Measurements from ENCODE around the gene ASZ1.

Gene ASZ1

DNA sequence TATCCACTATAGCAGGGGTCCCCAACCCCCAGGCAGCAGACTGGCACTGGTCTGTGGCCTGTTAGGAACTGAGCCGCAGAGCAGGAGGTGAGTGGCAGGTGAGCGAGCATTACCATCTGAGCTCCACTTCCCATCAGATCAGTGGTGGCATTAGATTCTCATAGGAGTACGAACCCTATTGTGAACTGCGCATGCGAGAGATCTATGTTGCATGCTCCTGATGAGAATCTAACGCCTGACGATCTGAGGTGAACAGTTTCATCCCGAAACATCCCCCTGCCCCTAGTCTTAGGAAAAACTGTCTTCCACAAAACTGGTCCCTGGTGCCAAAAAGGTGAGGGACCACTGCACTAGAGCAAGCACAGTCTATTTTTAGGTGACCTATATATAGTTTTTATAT lies 23.6 kb downstream of the ASZ1 start:
- in situ Hi-C loops (cut with MboI; ENCODE audit: low sequenced_read_pairs), result no loop called here

GRCh38 chr7:117402109-117402508 lies 25.2 kb downstream of the ASZ1 start:
- in situ Hi-C loops (cut with MboI; ENCODE audit: low sequenced_read_pairs), result no loop called here

DNA sequence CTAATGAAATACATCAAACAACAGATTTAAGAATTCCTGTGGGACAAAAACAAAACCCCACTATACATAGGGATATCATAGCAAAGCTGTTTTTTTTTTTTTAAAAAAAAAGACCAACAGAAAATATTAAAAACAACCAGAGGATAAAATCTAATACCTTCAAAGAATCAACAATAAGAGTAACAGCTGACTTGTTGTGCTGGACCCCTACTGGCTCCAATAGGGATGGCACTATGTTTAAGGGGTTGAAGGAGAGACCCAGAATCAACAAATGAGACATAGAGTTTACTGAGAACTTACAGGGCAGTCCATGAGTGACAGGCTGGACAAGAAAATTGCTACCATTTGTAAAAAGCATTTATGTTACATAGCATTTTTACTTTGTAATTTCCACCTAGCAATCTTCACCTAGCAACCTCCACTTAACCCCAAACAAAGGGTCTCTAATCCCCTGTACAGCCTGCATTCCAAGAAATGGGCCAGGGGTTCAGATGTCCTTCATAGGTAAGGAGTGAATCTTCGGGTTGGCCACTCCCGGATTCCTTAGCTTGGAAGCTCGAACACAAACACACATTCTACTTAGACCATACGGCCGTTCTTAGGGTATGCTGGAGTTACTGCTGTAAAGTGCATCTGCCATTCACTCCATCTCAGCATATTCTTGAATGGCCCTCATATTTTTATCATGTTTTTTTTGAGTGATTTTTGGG lies 25.8 kb downstream of the ASZ1 start:
- in situ Hi-C loops (cut with MboI; ENCODE audit: low sequenced_read_pairs), result no loop called here

GRCh38 chr7:117399820-117400422 lies 27.4 kb downstream of the ASZ1 start:
- in situ Hi-C loops (cut with MboI; ENCODE audit: low sequenced_read_pairs), result no loop called here

GRCh38 chr7:117395743-117396142 lies 31.6 kb downstream of the ASZ1 start:
- in situ Hi-C loops (cut with MboI; ENCODE audit: low sequenced_read_pairs), result no loop called here

DNA sequence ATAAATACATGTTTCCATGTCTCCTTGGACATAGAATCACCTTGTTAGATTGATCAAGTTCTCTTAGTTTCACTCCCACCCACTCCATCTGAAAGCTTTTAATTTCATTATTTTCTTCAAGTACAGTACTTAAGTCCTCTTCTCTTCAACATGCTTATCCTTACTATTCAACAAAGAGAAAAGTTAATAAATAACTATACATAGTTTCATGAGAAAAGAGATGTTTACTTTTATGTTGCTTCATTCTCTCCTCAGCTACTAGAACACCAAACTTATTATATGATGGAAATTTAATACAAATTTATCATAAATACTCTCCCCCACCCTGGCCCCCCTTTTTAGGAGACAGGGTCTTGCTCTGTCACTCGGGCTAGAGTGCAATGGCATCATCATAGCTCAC lies 33.5 kb downstream of the ASZ1 start:
- in situ Hi-C loops (cut with MboI; ENCODE audit: low sequenced_read_pairs), result no loop called here

DNA sequence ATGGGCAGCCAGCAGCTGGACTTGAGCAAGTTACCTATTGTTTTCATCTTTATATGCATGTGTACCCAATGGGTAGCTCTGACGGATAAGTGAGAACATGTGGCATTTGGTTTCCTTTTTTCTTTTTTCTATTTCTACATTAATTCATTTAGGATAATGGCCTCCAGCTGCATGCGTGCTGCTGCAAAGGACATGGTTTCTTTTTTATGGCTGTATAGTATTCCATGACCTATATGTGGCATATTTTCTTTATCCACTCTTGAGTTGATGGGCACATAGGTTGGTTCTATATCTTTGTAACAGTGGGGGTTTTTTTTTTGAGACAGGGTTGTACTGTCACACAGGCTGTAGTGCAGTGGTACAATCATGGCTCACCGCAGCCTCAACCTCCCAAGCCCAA lies 37.4 kb downstream of the ASZ1 start:
- in situ Hi-C loops (cut with MboI; ENCODE audit: low sequenced_read_pairs), result no loop called here

GRCh38 chr7:117386110-117386706 lies 41.1 kb downstream of the ASZ1 start:
- in situ Hi-C loops (cut with MboI; ENCODE audit: low sequenced_read_pairs), result no loop called here

GRCh38 chr7:117385363-117386109 lies 41.8 kb downstream of the ASZ1 start:
- in situ Hi-C loops (cut with MboI; ENCODE audit: low sequenced_read_pairs), result no loop called here

DNA sequence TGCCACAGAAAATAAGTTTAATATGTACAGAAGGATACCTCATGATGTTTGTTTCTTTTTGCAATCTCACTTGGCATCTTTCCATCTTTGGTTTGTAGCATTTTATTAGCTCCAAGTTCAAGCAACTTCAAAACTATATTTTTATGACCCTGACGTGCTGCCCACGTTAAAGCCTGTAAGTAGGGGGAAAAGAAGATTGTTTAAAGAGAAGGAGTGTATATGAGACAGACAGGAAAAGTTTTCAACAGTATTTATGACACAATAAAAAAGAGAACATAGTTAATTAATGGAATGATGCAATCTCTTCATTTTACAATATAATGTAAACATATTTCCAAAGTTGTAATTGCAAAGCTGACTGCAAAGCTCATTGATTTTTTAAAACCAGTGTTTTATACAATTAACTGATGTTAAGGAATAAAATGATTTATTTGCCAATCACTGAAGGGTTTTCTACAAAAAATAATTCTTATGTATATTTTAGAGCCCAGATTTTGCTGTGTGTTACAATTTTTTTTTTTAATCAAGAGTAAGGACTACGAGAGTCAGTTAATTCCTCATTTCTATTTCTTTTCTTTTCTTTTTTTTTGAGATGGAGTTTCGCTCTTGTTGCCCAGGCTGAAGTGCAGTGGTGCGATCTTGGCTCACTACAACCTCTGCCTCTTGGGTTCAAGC lies 42.5 kb downstream of the ASZ1 start:
- in situ Hi-C loops (cut with MboI; ENCODE audit: low sequenced_read_pairs), result no loop called here

- in situ Hi-C loops (cut with MboI; ENCODE audit: low sequenced_read_pairs), result no loop called here
Measured at GRCh38 chr7:117383483-117384189, 43.7 kb downstream of the ASZ1 start.

DNA sequence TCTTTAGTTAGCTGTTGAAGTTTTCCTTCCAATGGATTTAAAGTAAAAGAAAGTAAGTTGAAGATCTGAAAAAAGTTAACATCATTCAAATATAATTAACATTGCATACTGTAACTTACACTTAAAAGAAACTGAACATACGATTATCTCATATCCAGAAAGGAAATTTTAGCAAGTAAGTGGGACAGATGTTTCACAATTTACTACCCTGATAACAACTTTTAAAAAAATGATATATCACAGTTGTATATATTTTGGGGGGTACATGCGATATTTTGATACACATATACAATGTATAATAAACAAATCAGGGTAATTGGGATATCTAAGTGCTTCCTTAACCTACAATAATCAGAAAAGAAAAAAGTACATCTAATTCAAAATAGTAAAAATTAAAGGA lies 44.2 kb downstream of the ASZ1 start:
- in situ Hi-C loops (cut with MboI; ENCODE audit: low sequenced_read_pairs), result no loop called here

GRCh38 chr7:117381362-117381761 lies 45.9 kb downstream of the ASZ1 start:
- in situ Hi-C loops (cut with MboI; ENCODE audit: low sequenced_read_pairs), result no loop called here

GRCh38 chr7:117375380-117375779 lies 51.9 kb downstream of the ASZ1 start:
- in situ Hi-C loops (cut with MboI; ENCODE audit: low sequenced_read_pairs), result no loop called here

DNA sequence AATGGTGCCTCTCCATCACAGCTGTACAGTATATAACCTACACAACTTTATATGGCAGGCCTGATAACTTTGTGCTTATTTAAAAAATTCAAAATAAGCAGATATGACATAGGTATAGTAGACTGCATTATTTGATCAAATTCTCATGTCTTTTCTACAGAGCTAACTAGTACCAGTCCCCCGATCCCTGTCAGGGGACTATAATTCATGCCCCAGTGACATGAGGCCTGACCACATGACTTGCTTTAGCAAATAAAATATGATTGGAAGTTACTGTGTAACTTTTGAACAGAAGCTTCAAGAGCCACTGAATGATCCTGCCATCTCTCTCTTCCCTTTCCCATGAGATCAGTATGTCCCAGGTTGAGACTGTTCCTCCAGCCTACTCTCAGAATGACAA lies 55.2 kb downstream of the ASZ1 start:
- in situ Hi-C loops (cut with MboI; ENCODE audit: low sequenced_read_pairs), result no loop called here

GRCh38 chr7:117364339-117365080 lies 62.8 kb downstream of the ASZ1 start:
- in situ Hi-C loops (cut with MboI; ENCODE audit: low sequenced_read_pairs), result no loop called here

GRCh38 chr7:117362294-117362888 lies 64.9 kb downstream of the ASZ1 start:
- in situ Hi-C loops (cut with MboI; ENCODE audit: low sequenced_read_pairs), result no loop called here

GRCh38 chr7:117350027-117350426 lies 77.3 kb downstream of the ASZ1 start:
- in situ Hi-C loops (cut with MboI; ENCODE audit: low sequenced_read_pairs), result no loop called here

- in situ Hi-C loops (cut with MboI; ENCODE audit: low sequenced_read_pairs), result no loop called here
Measured at GRCh38 chr7:117349570-117349969, 77.7 kb downstream of the ASZ1 start.
